NCI-H526 (cell line): ENCODE data around the gene CDK14.
A peak's percentile ranks its signal among the peaks of the same experiment; 100 is the strongest.

ENCODE experiments used
- DNase-seq, 2 experiments: peaks; one replicate each; lab custom pipeline; 2025; lab: John Stamatoyannopoulos, UW

Gene CDK14

DNA sequence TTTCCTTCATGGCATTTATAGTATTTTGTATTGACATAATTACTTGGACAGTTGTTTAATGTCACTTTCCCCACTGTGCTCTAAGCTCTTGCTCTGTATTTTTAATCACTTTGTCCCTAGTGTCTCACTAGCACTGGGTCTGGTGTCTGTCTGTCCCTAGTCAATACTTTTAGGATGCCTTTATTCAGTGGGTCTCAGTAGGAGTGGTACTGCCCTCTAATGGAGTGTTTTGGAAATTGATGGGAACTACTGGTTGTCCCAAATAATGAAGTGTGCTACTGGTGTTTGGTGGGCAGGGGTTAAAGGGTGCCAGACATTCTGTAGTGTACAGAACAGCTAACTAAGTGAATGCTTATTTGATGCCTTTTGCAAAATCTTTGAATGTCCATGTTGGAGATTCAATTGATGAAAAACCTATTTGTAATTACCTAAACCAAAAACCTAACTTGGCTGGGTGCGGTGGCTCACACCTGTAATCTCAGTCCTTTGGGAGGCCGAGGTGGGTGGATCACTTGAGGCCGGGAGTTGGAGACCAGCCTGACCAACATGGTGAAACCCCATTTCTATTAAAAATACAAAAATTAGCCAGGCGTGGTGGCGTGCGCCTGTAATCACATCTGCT, 33.3 kb downstream of the CDK14 start:
- DNase-seq = peak; percentile 56 to 91

DNA sequence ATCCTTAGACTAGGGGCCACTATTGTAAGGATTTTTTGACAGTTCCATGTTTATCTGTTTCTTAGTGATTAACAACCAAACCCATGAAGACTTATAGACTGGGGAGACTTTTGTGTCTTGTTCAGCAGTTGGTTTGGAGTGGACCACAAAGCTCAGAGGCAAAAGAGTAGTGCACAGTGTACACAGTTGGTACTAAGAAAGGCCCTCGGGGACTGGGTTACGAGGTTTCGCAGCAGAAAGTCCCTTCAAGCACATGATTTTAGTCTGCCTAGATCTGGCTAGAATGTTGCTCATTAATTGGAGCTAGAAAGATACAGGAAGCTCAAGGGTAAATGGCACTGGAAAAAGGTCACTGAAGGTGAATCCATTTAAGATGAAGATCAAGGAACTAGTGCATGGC, 35.4 kb downstream of the CDK14 start:
- no peak for DNase-seq

DNA sequence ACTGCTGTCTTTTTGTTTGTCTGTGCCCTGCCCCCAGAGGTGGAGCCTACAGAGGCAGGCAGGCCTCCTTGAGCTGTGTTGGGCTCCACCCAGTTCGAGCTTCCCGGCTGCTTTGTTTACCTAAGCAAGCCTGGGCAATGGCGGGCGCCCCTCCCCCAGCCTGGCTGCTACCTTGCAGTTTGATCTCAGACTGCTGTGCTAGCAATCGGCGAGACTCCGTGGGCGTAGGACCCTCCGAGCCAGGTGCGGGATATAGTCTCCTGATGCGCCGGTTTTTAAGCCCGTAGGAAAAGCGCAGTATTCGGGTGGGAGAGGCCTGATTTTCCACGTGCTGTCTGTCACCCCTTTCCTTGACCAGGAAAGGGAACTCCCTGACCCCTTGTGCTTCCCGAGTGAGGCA, 43.6 kb downstream of the CDK14 start:
- peak; percentile 70 to 75 for DNase-seq

DNA sequence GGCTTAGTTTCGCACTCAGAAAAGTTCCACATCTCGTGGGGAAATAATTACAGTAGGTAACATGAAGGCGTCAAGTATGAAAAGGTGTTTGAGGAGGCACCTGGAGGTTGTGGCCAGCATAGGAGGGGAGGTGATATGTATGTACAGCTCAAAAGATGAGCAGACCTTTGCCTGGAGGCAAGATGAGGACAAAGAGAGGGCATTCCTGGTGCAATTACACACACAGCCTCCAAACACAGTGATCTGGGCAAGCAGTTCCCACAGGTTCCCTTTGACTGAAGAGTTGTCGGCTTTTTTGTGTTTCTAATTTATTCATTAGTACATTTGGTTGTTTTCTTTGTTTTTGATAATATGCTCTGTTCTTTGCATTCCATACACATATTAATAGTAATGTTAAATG, 46.9 kb downstream of the CDK14 start:
- no peak for DNase-seq

DNA sequence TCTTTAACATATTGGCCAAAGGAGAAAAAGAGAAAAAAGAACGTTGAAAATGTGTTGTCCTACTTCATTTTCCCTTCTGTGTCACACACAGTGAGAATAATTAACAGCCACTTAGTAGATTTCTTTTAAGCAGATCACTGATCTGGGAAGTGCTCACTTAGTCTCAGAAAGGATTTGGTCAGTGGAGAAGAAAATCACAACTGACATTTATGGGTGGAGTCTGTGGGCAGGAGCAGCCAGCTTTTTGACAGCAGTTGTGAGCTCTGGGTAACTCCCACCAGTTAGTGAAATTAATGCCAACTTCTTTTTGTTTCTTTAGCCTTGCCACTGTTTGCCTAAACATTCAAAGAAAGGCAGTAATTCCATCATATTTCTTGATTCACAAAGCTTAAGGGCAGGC, 49.7 kb downstream of the CDK14 start:
- DNase-seq = no peak

DNA sequence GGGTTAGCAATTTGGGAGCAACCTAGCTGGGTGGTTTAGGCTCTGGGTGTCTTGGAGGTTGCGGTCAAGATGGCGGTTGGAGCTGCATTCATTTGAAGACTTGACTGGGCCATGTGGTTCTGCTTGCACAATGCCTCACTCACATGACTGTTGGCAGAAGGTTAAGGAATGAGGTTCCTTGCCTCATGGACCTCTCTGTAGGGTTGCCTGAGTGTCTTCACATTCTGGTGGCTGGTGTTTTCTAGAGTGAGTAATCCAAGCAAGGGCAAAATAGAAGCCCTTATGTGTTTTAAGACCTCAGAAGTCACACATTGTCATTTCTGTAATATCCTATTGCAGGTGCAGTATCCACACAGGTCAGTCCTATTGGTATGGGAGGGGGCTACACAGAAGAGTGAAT, 52.0 kb downstream of the CDK14 start:
- no peak for DNase-seq

DNA sequence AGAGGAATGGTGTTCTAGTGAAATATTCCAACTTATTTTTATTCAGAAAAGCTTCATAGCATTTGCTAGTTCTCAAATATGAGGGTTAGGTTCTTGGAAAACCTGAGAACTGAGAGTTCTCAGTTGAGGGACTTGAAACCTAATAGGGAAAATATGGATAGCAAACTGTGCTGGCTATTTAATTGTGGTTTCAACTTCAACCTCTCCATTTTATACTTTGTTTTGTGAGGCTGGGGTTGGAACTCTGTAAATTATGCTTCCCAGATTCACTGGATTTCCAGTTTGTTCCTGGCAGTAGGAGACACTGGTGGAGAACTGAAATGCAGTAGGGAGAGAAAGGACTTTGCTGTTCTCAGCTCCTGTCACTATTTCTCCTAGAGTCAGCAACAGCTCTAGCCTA, 52.7 kb downstream of the CDK14 start:
- DNase-seq = no peak

DNA sequence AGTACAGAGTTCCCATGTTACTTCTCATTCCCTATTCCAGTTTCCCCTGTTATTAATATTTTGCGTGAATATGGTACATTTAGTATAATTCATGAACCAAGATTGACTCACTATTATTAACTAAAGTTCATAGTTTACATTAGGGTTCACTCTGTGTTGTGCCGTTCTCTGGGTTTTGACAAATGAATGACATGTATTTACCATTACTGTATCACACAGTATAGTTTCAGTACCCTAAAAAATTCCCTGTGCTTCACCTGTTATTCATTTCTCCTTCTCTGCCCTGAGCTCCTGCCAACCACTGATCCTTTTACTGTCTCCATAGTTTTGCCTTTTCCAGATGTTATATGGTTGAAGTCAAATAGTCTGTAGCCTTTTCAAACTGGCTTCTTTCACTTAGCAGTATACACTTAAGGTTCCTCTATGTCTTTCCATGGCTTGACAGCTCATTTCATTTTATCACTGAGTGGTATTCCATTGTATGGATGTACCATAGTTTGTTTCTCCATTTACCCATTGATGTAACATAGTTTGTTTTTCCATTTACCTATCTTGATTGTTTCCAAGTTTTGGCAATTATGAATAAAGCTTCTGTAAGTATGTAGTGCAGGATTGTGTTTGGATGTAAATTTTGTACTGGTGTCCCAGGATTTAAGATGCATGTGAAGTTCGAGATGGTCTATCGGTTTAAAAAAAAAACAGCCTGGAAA, 58.8 kb downstream of the CDK14 start:
- no peak for DNase-seq

DNA sequence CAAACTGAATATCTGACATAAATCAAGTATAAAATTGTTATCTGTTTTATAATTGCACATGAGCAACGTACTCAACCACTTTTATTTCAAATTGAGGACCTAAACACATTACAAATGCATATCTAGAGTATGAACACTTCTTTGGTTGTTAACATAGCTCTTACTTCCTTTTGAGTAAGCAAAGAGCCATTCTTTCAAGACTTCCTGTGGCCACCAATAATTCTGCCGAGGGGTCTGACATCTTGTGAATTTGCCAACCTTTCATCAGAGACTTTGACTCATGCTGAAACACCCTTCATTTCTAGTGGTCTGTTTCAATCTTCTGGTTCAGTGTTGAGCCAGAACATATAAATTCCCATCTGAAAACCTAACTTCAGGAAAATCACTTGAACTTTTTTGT, 59.4 kb downstream of the CDK14 start:
- no peak for DNase-seq

DNA sequence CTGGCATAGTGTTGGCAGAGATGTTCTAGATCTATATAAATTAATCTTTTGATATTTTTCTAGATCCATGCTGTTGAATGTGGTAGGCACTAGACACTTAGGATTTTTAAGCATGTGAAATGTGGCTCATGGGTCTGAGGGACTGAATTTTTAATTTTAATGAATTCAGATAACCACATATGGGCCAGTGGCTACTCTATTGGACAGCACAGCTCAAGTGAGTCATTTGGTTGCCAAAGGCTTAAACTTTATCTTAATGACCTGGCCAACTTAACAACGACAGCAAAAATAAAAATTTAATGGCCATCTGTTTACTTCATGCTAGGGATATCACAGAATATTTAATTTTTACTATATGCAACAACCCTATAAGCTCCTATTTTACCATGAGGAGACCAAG, 61.4 kb downstream of the CDK14 start:
- no peak for DNase-seq

DNA sequence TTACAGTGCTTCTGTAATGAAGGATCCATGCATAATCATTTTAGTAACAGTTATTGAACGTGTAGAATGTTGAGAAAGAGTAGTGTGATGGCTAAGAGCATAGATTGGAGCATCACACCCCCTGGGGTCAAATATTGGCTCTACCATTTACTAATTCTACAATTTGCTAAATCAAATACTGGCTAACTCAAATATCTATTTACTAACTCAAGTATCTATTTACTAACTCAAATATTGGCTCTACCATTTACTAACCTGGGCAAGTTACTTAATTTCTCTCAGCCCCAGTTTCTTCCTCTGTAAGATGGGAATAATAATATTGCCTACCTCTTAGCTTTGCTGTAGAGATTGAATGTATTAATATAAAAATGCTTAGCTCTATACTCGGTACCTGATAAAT, 64.0 kb downstream of the CDK14 start:
- no peak for DNase-seq

DNA sequence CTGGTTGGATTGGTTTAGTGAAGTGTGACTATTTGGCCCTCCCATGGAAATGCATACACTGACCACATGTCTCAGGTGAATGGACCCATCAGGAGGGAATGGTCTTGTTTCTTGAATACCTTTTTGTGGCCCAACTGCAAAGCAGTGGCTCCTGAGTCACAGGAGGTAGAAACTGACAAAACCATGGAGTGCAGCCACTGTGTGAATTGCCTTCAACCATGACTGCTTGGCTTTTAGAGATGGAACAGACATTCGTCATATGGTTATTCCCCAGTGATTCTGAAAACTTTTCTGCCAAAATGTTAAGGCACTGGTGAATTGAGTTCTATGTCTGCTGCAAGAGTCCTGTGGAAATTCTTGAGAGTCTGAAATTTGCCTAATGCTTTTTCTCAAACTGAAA, 64.7 kb downstream of the CDK14 start:
- DNase-seq = no peak

DNA sequence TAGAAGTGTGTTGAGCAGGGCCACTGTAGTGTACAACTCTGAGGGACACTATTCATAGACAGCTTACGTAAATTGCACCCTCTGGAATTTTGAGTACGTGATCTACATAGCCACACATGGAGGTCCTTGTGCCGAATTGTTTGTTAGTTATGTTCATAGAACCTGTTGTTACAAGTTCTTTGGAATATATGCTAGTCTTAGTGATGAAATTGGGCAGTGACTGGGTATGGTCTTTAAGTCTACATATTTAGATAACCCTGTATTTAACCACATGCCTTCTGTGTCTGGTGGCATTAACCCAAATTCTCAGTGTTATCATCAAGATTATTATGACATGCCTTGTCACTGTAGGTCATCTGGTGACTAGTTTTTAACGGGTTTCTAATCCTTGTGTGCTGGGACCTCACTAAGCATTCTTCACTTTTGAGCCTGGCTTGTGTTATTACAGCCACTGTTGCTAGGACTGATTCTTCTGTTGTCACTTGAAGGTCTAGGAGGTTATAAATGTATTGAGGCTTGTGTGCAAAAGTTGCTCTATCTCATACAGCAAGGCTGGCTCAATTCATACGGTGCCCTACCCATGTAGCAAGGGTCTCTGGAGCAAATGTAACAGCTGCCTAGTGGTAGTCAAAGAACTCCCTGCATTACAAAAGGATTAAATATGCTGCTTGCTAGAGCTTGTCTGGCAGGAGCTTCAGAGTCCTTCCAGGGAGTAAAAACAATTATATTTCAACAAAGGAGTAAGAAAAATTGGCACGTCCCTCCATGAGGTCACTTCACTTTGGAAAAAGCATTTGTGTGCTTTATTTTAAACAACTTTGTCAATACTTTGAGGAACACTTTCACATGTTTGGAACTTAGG, 65.4 kb downstream of the CDK14 start:
- no peak for DNase-seq

DNA sequence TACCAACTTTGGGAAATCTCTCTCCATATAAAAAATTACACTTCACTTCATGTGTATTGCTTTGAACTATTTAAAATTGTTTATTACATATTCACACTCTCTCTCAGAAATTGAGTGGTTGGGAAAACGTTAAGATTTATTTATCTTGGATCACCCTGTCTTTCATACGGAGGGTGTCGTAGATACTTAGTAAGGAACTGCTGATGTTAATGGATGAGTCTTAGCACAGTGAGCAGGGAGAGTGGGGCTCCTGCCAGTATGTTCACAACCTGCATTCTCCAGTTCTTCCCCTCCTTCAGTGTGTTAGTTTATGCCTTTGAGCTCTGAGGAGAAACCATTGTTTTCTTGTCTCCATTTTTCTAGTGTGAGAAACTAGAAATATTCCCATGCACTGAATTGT, 67.1 kb downstream of the CDK14 start:
- DNase-seq = no peak

DNA sequence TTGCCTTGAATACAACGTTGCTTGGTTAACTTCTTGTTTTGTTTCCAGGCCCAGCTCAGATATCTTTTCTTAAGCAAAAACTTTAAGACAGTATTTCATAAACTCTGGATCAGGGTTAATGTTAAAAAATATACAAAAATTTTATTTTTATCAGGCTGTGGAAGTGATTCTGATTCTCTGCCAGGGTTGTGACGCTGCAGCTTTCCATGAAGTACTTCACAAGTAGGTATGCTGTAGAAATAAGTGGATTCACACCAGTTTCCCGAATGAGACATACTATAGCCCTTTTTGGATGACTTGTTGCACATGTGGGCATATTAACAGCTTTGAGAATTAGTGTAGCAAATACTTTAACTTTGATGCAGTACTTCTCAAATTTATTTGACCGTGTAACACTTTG, 70.1 kb downstream of the CDK14 start:
- DNase-seq = no peak

DNA sequence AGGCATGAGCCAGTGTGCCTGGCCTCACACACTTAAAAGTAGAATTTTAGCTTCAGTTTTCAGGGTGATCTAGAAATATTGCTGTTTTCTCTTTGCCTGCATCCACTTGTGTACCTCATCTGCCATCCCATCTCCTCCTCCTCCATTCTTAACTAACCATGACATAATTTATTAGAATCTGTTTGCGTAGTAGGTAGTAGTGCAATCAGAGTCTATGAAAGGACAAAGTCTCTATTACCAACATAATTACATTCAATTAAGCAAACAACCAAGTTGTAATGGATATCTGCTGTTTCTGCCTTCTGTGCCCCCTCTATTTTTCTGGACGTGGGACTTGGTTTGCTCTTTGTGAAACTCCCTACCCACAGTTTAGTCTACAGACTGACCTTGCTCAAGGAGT, 72.9 kb downstream of the CDK14 start:
- DNase-seq = no peak

DNA sequence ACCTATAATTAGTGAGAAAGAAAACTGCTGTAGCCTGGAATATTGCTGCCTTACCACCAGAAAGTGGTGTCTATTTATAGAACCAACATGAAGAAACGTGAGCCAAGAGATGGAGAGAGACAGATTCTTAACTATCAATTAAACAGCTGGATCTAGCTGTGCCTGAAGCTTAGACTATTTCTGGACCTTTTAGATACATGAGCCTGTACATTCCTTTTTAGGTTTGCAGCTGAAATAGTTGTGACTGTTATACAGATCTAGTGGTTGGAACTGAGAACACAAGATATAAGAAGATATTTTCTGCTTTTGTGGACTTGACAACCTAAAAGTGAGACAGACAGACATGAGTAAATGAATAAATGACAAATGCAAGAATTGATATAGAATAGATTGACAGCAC, 73.4 kb downstream of the CDK14 start:
- no peak for DNase-seq

DNA sequence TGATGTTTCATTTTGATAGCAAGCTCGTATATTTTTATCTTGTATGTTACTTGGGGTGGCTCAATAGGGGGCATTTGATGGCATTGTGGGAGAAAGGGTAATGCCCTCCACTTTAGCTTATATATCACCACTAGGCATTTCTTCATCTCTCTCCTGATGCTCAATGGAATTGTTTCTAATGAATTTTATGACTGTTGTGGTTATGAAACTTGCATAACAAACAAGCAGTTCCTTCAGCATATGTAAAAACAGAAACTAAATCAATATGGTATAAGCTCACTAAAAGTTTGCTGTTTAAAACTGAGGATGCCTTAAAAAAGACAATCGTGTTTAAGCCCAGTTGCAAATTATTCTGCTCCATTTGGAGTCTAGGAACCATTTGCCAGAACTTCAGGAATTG, 75.5 kb downstream of the CDK14 start:
- peak; percentile 38 to 39 for DNase-seq

DNA sequence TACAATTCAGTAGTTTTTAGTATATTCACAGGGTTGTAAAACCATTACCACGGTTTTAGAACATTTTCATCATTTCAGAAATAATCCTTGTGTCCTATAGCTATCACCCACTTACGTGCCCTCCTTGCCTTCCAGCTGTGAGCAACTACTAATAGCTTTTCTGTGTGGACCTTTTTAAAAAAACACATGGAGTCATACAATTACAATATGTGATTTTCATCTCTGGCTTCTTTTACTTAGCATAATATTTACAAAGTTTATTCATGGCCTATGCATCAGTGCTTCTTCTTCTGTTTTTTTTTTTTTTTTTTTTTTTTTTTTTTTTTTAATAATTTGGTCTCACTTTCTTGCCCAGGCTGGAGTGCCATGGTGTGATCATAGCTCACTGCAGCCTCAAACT, 76.1 kb downstream of the CDK14 start:
- DNase-seq = peak; percentile 7 to 36

DNA sequence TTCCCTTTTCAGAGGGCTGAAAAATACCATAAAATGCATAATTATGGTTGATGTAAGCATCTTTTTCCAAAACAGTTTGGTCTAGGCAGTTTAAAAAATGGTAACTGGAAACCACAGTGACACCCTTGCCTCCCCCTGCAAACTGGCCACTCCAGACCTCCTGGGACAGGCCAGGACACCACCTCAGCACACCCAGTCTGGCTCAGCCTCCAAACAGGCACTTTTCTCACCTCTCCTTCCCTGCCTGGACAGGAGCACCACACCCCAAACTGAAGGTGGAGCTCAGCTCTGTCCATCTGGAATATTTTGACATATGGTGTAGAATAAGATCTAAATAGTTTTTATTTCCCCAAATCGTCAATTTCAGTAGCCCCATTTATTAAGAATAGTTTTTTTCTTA, 78.5 kb downstream of the CDK14 start:
- DNase-seq = no peak

DNA sequence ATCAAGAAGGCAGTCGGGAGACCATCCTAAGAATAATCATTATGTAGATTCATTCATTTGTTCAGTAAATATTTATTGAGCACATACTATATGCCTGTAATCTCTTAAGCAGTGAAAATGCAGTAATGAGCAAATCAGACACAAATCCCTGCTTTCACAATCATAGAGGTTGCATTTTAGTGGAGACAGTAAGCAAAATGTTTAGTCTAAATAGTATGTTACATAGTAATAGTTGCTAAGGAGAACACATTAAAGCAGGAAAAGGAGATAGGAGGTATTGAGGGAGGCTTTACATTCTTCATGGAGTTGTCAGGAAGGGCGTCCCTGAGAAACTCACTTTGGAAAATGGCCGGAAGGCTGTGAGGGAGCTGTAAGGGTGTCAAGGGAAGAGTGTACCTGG, 79.9 kb downstream of the CDK14 start:
- DNase-seq = no peak

DNA sequence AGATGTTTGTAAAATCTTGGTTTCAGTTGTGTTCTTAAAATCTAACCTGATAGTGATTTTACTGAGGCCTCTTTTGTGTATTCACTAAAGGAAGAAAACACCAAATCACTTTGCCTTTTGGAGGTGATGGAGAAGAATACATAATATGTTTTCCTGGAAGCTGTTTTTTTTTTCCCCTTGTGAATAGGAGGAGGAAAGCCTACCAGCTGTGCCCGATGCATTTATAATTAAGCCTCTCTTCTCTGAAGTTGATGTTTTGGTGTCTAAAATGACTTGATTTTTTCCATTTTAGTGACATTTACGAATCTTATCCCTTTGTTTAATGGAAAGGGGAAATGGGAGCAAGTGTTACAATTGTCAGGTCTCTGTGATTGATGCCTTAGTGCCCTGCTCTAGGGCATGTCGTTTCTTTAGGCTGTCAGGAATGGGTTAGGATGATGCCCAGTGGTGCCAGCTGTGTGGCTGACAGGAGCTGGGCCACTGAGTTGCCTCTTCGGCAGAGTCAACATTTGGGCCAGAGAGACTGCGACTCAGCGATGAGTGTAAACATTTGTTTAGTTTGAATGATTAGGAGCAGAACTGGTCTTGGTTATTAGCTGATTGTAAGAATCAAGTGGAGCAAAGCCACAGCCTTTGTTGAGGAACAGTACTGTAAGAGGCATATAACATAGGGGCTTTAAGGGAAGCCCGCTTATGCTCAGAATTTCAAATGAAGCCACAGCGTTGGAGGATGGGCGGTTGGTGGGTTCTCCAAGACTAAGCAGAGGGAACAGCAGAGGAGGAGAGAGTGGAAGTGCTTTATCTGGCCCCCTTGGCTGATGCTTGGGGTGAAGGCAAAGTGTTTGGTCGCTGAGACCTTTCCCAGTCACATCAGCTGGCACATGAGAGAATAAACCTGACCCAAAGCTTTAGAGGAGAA, 81.6 kb downstream of the CDK14 start:
- DNase-seq = peak in 1 of 2 experiments; percentile 33
